Central memory CD8-positive, alpha-beta T cell (primary cell): ENCODE results near the gene RXFP4.
"Not testable (repeated sequence)": the region's sequence is repeated elsewhere in the genome, so short reads cannot be mapped to it uniquely, and the experiment has no call there.

Experiments
- ATAC-seq: fragments of 150-1000 bp; cut with Tn5 transposase; replicated peaks from 2 replicates; pipeline ENCODE4 v1.10.0; 2022; ENCODE audit warnings: mild to moderate bottlenecking, moderate FRiP score, moderate number of reproducible peaks; ENCODE audit not compliant: poor library complexity, severe bottlenecking; ENCODE audit errors: extremely low read depth
- DNase-seq, 2 donors: peaks; one replicate each; pipeline ENCODE4 v3.0.0; 2021; ENCODE audit warnings: low spot score in 2 of 2
- H3K27ac Mint-ChIP-seq: one replicate; pipeline ENCODE4 v1.8.0; 2022; ENCODE audit warnings: low read depth, mild to moderate bottlenecking, moderate library complexity, mixed read lengths
- H3K27me3 Mint-ChIP-seq: one replicate; pipeline ENCODE4 v1.8.0; 2022; ENCODE audit warnings: mixed read lengths
- H3K36me3 Mint-ChIP-seq: one replicate; pipeline ENCODE4 v1.8.0; 2022; ENCODE audit warnings: mild to moderate bottlenecking, moderate library complexity, mixed read lengths; ENCODE audit not compliant: insufficient read depth
- H3K4me1 Mint-ChIP-seq: one replicate; pipeline ENCODE4 v1.8.0; 2022; ENCODE audit warnings: mixed read lengths
- H3K4me3 Mint-ChIP-seq: one replicate; pipeline ENCODE4 v1.8.0; 2022; ENCODE audit warnings: mild to moderate bottlenecking, moderate library complexity, mixed read lengths
- H3K9me3 Mint-ChIP-seq: one replicate; pipeline ENCODE4 v1.8.0; 2022; ENCODE audit warnings: mixed read lengths

RXFP4 gene

GRCh38 chr1:155978325-155978972, 37.0 kb downstream of the RXFP4 start, which contains the start of gene ARHGEF2:
TSS of gene ARHGEF2 (minus strand) at chr1:155978547. CDS start at chr1:155978427, 120 bp downstream.
- peaks cover 13% of the 10 kb centered on the region for H3K36me3 Mint-ChIP-seq
- DNase-seq: peak; percentile 44 to 52
- no peaks in the 10 kb centered on the region for H3K9me3 Mint-ChIP-seq
- no peaks in the 10 kb centered on the region for H3K27me3 Mint-ChIP-seq
- peak within 1 kb of the TSS; percentile 90 for H3K27ac Mint-ChIP-seq
- peak; percentile 63 for ATAC-seq
- peak within 1 kb of the TSS; percentile 90 for H3K4me3 Mint-ChIP-seq
- H3K4me1 Mint-ChIP-seq: peaks cover 84% of the 10 kb centered on the region

GRCh38 chr1:155978973-155979429, 37.6 kb downstream of the RXFP4 start:
- Mint-ChIP-seq H3K27me3 (no peaks in the 10 kb centered on the region), H3K27ac (peak overlapping the region; percentile 90), H3K4me1 (peaks cover 84% of the 10 kb centered on the region), H3K36me3 (peaks cover 13% of the 10 kb centered on the region), H3K9me3 (no peaks in the 10 kb centered on the region), H3K4me3 (peak overlapping the region; percentile 90)
- ATAC-seq: peak; percentile 20
- no peak for DNase-seq

- H3K36me3 Mint-ChIP-seq: peaks cover 13% of the 10 kb centered on the region
- peak overlapping the region; percentile 90 for H3K27ac Mint-ChIP-seq
- H3K27me3 Mint-ChIP-seq: no peaks in the 10 kb centered on the region
- DNase-seq: no peak
- peak overlapping the region; percentile 90 for H3K4me3 Mint-ChIP-seq
- H3K9me3 Mint-ChIP-seq: no peaks in the 10 kb centered on the region
- peaks cover 83% of the 10 kb centered on the region for H3K4me1 Mint-ChIP-seq
- ATAC-seq: no peak
Observed at GRCh38 chr1:155979597-155980343, 38.3 kb downstream of the RXFP4 start.

GRCh38 chr1:155981266-155982088, 40.0 kb downstream of the RXFP4 start:
- ATAC-seq: no peak
- no peak for DNase-seq
- Mint-ChIP-seq H3K27ac (peak overlapping the region; percentile 90), H3K27me3 (no peaks in the 10 kb centered on the region), H3K4me1 (peaks cover 66% of the 10 kb centered on the region), H3K9me3 (no peaks in the 10 kb centered on the region), H3K36me3 (peaks cover 13% of the 10 kb centered on the region), H3K4me3 (peak overlapping the region; percentile 90)

- no peak for DNase-seq
- H3K4me3 Mint-ChIP-seq: peak overlapping the region; percentile 90
- H3K27ac Mint-ChIP-seq: peak overlapping the region; percentile 90
- peaks cover 60% of the 10 kb centered on the region for H3K4me1 Mint-ChIP-seq
- H3K9me3 Mint-ChIP-seq: no peaks in the 10 kb centered on the region
- ATAC-seq: no peak
- H3K27me3 Mint-ChIP-seq: no peaks in the 10 kb centered on the region
- peaks cover 8% of the 10 kb centered on the region for H3K36me3 Mint-ChIP-seq
Observed at GRCh38 chr1:155982106-155982505, 40.7 kb downstream of the RXFP4 start.

- peak overlapping the region; percentile 61 for H3K27ac Mint-ChIP-seq
- ATAC-seq (no peak), DNase-seq (no peak)
- no peaks in the 10 kb centered on the region for H3K27me3 Mint-ChIP-seq
- H3K4me3 Mint-ChIP-seq: no peak overlapping the region
- H3K36me3 Mint-ChIP-seq: peaks cover 3% of the 10 kb centered on the region
- H3K4me1 Mint-ChIP-seq: peaks cover 54% of the 10 kb centered on the region
- no peaks in the 10 kb centered on the region for H3K9me3 Mint-ChIP-seq
Observed at GRCh38 chr1:155983191-155984024, 42.0 kb downstream of the RXFP4 start.

- Mint-ChIP-seq H3K4me3 (no peak overlapping the region), H3K4me1 (peaks cover 58% of the 10 kb centered on the region), H3K9me3 (no peaks in the 10 kb centered on the region), H3K36me3 (peaks cover 3% of the 10 kb centered on the region), H3K27me3 (no peaks in the 10 kb centered on the region), H3K27ac (no peak overlapping the region)
- DNase-seq (no peak), ATAC-seq (no peak)
Observed at GRCh38 chr1:155984341-155984740, 42.9 kb downstream of the RXFP4 start.

GRCh38 chr1:155984903-155985645, 43.6 kb downstream of the RXFP4 start:
- peaks cover 55% of the 10 kb centered on the region for H3K4me1 Mint-ChIP-seq
- not testable (repeated sequence) for H3K4me3 Mint-ChIP-seq, H3K36me3 Mint-ChIP-seq, DNase-seq, H3K27me3 Mint-ChIP-seq, H3K9me3 Mint-ChIP-seq, H3K27ac Mint-ChIP-seq, ATAC-seq

- peak; percentile 94 for ATAC-seq
- peak overlapping the region; percentile 34 for H3K4me3 Mint-ChIP-seq
- H3K27me3 Mint-ChIP-seq: no peaks in the 10 kb centered on the region
- H3K9me3 Mint-ChIP-seq: no peaks in the 10 kb centered on the region
- DNase-seq: peak; percentile 76 to 79
- H3K4me1 Mint-ChIP-seq: peaks cover 16% of the 10 kb centered on the region
- H3K27ac Mint-ChIP-seq: no peak overlapping the region
- no peaks in the 10 kb centered on the region for H3K36me3 Mint-ChIP-seq
Observed at GRCh38 chr1:155989242-155990004, 48.0 kb downstream of the RXFP4 start.

GRCh38 chr1:155990005-155990739, 48.7 kb downstream of the RXFP4 start:
- H3K27me3 Mint-ChIP-seq: no peaks in the 10 kb centered on the region
- no peaks in the 10 kb centered on the region for H3K9me3 Mint-ChIP-seq
- H3K27ac Mint-ChIP-seq: no peak overlapping the region
- ATAC-seq (peak; percentile 29), DNase-seq (no peak)
- H3K4me3 Mint-ChIP-seq: no peak overlapping the region
- peaks cover 14% of the 10 kb centered on the region for H3K4me1 Mint-ChIP-seq
- H3K36me3 Mint-ChIP-seq: no peaks in the 10 kb centered on the region
